HepG2 (cell line): Measurements from ENCODE around the gene DHRS11. TPM values are rescaled to one million over a fixed set of nuclear protein-coding genes. Genes with fewer than 3 reads are reported as not detected.

Experiments
- ASH2L ChIP-seq: fragments of 300-600, 200-600 bp; sonication (generic); IDR thresholded peaks from 2 replicates; pipeline ENCODE4 v1.7.0; 2017; ENCODE audit warnings: low read depth, mild to moderate bottlenecking, moderate library complexity, mixed read lengths, low read length; ENCODE audit not compliant: insufficient read length
- ATF1 ChIP-seq: IDR thresholded peaks from 2 replicates; pipeline ENCODE4 v1.6.1; 2016; ENCODE audit warnings: mild to moderate bottlenecking, control low read depth
- BCL6 ChIP-seq: IDR thresholded peaks from 2 replicates; pipeline ENCODE4 v1.6.1; 2016; ENCODE audit warnings: missing genetic modification reagents, missing compliant biosample characterization
- BRCA1 ChIP-seq: sonication (generic); formaldehyde crosslinking; IDR thresholded peaks from 2 replicates; pipeline ENCODE4 v1.4.0; 2020; ENCODE audit warnings: missing genetic modification reagents
- ETV5 ChIP-seq: IDR thresholded peaks from 2 replicates; pipeline ENCODE4 v1.6.1; 2018; ENCODE audit warnings: missing biosample characterization, missing genetic modification reagents, inconsistent platforms, borderline replicate concordance
- ETV6 ChIP-seq: sonication (generic); formaldehyde crosslinking; conservative IDR thresholded peaks from 2 replicates; pipeline ENCODE4 v1.4.0; 2020; ENCODE audit warnings: missing genetic modification reagents
- FIP1L1 ChIP-seq: fragments of 200-400 bp; formaldehyde crosslinking; IDR thresholded peaks from 2 replicates; pipeline ENCODE4 v1.6.1; 2018; ENCODE audit warnings: low read depth, mild to moderate bottlenecking, low read length, moderate library complexity, borderline replicate concordance; ENCODE audit not compliant: insufficient read depth
- MAZ ChIP-seq, 2 experiments: sonication (generic) in 1 of 2; formaldehyde crosslinking in 1 of 2; IDR thresholded peaks; 2 replicates each; pipeline versions ENCODE4 v1.5.0 to v1.6.1; 2012 to 2020; ENCODE audit warnings: low read depth in 2 of 2, mild to moderate bottlenecking in 2 of 2, borderline replicate concordance in 1 of 2, improper control_type of control experiment in 1 of 2, low read length in 1 of 2, missing genetic modification reagents in 1 of 2, moderate library complexity in 1 of 2
- MTA3 ChIP-seq: sonication (generic); formaldehyde crosslinking; IDR thresholded peaks from 2 replicates; pipeline ENCODE4 v1.4.0; 2020; ENCODE audit warnings: missing genetic modification reagents
- MZF1 ChIP-seq: sonication (generic); formaldehyde crosslinking; IDR thresholded peaks from 2 replicates; pipeline ENCODE4 v1.8.1; 2023; ENCODE audit warnings: mild to moderate bottlenecking, missing genetic modification reagents, borderline replicate concordance
- PCBP1 ChIP-seq: fragments of 200-400 bp; formaldehyde crosslinking; IDR thresholded peaks from 2 replicates; pipeline ENCODE4 v1.6.1; 2017; ENCODE audit warnings: mild to moderate bottlenecking, low read depth, low read length, borderline replicate concordance
- PTBP1 ChIP-seq: fragments of 200-400 bp; formaldehyde crosslinking; IDR thresholded peaks from 2 replicates; pipeline ENCODE4 v1.6.1; 2018; ENCODE audit warnings: low read length, low read depth; ENCODE audit not compliant: poor library complexity, severe bottlenecking
- REL ChIP-seq: sonication (generic); formaldehyde crosslinking; conservative IDR thresholded peaks from 2 replicates; pipeline ENCODE4 v1.8.0; 2022; ENCODE audit warnings: mild to moderate bottlenecking, missing genetic modification reagents, moderate library complexity
- RXRA ChIP-seq: sonication (generic); formaldehyde crosslinking; IDR thresholded peaks from 2 replicates; pipeline ENCODE4 v1.5.1; 2020; ENCODE audit warnings: missing genetic modification reagents
- TAF15 ChIP-seq: fragments of 200-400 bp; formaldehyde crosslinking; IDR thresholded peaks from one replicate; pipeline ENCODE4 v1.6.1; 2018; ENCODE audit warnings: mild to moderate bottlenecking, low read depth, low read length; ENCODE audit not compliant: poor library complexity, severe bottlenecking
- TGIF2 ChIP-seq: IDR thresholded peaks from 2 replicates; pipeline ENCODE4 v1.6.1; 2016; ENCODE audit warnings: control low read depth, missing compliant biosample characterization
- ZBTB3 ChIP-seq: sonication (generic); formaldehyde crosslinking; IDR thresholded peaks from 2 replicates; pipeline ENCODE4 v1.4.0; 2020; ENCODE audit warnings: low read depth, mild to moderate bottlenecking, moderate library complexity, missing genetic modification reagents, borderline replicate concordance
- ZNF12 ChIP-seq: sonication (generic); formaldehyde crosslinking; IDR thresholded peaks from 2 replicates; pipeline ENCODE4 v1.5.0; 2020; ENCODE audit warnings: missing genetic modification reagents
- ZNF558 ChIP-seq: sonication (generic); formaldehyde crosslinking; IDR thresholded peaks from 2 replicates; pipeline ENCODE4 v1.9.0; 2022; ENCODE audit warnings: mild to moderate bottlenecking, missing genetic modification reagents, borderline replicate concordance
- ZNF572 ChIP-seq: sonication (generic); formaldehyde crosslinking; IDR thresholded peaks from 2 replicates; pipeline ENCODE4 v1.5.1; 2020; ENCODE audit warnings: mild to moderate bottlenecking, missing genetic modification reagents
- ZNF713 ChIP-seq: sonication (generic); formaldehyde crosslinking; IDR thresholded peaks from 2 replicates; pipeline ENCODE4 v1.4.0; 2020; ENCODE audit warnings: mild to moderate bottlenecking, missing genetic modification reagents
- polyA plus RNA-seq, 8 experiments: library from polyadenylated mRNA; depleted of rRNA in 3 of 8; stranded (reverse) in 7 of 8; unstranded in 1 of 8; fragments of >200 nt; fragmentation: Illumina TruSeq in 4 of 8; extraction: Trizol in 4 of 8; gene quantifications; 2 replicates each; pipeline versions ENCODE4 v1.2.1 to v1.2.3, GENCODE V29; 2011 to 2016; ENCODE audit warnings: low read depth in 4 of 8, missing spikeins in 1 of 8, mixed read lengths in 1 of 8; ENCODE audit not compliant: insufficient read depth in 1 of 8
- total RNA-seq, 5 experiments: library from RNA; depleted of rRNA; stranded (reverse); fragments of >200 nt; fragmentation: Illumina TruSeq; extraction: Trizol; gene quantifications; 2 replicates each; pipeline ENCODE4 v1.2.3, GENCODE V29; 2016; ENCODE audit warnings: low read depth in 1 of 5
- TF ChIP-seq, protein P1 (sequence below): sonication (generic); formaldehyde crosslinking; IDR thresholded peaks from 2 replicates; pipeline ENCODE4 v1.4.0; 2020; ENCODE audit warnings: mild to moderate bottlenecking, missing genetic modification reagents
- TF ChIP-seq, protein P2 (sequence below): sonication (generic); formaldehyde crosslinking; IDR thresholded peaks from 2 replicates; pipeline ENCODE4 v1.8.0; 2022; ENCODE audit warnings: missing genetic modification reagents, mild to moderate bottlenecking, inconsistent platforms, borderline replicate concordance
- TF ChIP-seq, protein P3 (sequence below): sonication (generic); formaldehyde crosslinking; IDR thresholded peaks from 2 replicates; pipeline ENCODE4 v1.4.0; 2020; ENCODE audit warnings: missing genetic modification reagents, borderline replicate concordance

Gene DHRS11
- total and polyA plus RNA-seq, 2 of the 13 experiments (the other 11 are each of a cell fraction or from before 2014, with no cell fraction given), result 28.4 to 41.9 TPM

DNA sequence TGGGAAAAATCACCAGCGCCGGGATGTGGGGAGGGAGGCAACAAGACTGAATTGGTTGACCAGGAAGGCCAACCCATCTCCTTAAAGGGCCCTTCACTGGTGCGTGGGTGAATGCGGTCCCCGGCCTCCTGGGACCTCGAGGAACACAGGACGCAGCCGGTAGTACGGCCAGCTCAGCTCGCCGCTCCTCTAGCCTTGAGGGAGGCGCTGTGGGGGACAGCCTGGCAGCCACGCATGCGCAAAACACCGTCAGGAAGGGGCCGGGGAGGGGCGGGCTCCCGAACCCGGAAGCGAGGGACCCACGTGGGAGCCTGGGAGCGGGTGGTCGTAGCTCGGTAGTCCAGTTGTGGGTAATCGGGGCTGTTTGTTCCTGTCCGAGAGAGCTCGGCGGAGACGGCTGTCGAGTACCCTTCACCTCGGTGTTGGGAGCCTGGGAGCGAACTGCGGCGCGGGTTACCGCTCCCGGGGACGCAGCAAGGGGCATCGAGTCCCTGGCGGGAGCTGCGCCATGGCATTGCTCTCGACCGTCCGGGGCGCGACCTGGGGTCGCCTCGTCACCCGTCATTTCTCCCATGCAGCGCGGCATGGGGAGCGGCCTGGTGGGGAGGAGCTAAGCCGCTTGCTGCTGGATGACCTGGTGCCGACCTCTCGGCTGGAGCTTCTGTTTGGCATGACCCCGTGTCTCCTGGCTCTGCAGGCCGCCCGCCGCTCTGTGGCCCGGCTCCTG, 9.8 kb downstream of the DHRS11 start, which contains the start of gene MRM1 (continued):
- TF ChIP-seq REL (CRISPR knock-in tag), result no peak
- TF ChIP-seq RXRA (CRISPR knock-in tag), result peak; percentile 87; the same call in 1 of the 2 replicates
- no peak for TF ChIP-seq FIP1L1
- TF ChIP-seq ZNF713 (CRISPR knock-in tag), result no peak
- peak; percentile 42 for TF ChIP-seq ETV5 (CRISPR knock-in tag)
- TF ChIP-seq, protein P1, sequence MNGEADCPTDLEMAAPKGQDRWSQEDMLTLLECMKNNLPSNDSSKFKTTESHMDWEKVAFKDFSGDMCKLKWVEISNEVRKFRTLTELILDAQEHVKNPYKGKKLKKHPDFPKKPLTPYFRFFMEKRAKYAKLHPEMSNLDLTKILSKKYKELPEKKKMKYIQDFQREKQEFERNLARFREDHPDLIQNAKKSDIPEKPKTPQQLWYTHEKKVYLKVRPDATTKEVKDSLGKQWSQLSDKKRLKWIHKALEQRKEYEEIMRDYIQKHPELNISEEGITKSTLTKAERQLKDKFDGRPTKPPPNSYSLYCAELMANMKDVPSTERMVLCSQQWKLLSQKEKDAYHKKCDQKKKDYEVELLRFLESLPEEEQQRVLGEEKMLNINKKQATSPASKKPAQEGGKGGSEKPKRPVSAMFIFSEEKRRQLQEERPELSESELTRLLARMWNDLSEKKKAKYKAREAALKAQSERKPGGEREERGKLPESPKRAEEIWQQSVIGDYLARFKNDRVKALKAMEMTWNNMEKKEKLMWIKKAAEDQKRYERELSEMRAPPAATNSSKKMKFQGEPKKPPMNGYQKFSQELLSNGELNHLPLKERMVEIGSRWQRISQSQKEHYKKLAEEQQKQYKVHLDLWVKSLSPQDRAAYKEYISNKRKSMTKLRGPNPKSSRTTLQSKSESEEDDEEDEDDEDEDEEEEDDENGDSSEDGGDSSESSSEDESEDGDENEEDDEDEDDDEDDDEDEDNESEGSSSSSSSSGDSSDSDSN (CRISPR knock-in tag), result peak; percentile 80
- TF ChIP-seq ZBTB3 (CRISPR knock-in tag), result no peak
- no peak; the same call in 1 of the 2 replicates for TF ChIP-seq ZNF572 (CRISPR knock-in tag)
- no peak; the same call in 1 of the 2 replicates for TF ChIP-seq BRCA1 (CRISPR knock-in tag)
- no peak for TF ChIP-seq MTA3 (CRISPR knock-in tag)
- TF ChIP-seq ETV6 (CRISPR knock-in tag), result peak; percentile 20; the same call in 1 of the 2 replicates
- TF ChIP-seq MZF1, result 0 out of 2 replicates have a peak, but pooled peaks have one; percentile 68
- no peak for TF ChIP-seq TAF15
- no peak for TF ChIP-seq PTBP1
- TF ChIP-seq PCBP1, result 0 out of 2 replicates have a peak, but pooled peaks have one; percentile 28
- peak; percentile 85 for TF ChIP-seq ASH2L
- TF ChIP-seq ZNF12 (CRISPR knock-in tag), result no peak
- peak; percentile 30; the same call in 1 of the 2 replicates for TF ChIP-seq MAZ (IDR thresholded peaks at IDR 0.05; ENCODE audit: borderline replicate concordance, low read depth, low read length)
- peak; percentile 82 for TF ChIP-seq MAZ (CRISPR knock-in tag; IDR thresholded peaks at IDR 0.05; ENCODE audit: low read depth)
- no peak; the same call in 1 of the 2 replicates for TF ChIP-seq ZNF558 (CRISPR knock-in tag)
- no peak for TF ChIP-seq ATF1 (CRISPR knock-in tag)
- peak; percentile 14; the same call in 1 of the 2 replicates for TF ChIP-seq TGIF2 (CRISPR knock-in tag)
- TF ChIP-seq, protein P2, sequence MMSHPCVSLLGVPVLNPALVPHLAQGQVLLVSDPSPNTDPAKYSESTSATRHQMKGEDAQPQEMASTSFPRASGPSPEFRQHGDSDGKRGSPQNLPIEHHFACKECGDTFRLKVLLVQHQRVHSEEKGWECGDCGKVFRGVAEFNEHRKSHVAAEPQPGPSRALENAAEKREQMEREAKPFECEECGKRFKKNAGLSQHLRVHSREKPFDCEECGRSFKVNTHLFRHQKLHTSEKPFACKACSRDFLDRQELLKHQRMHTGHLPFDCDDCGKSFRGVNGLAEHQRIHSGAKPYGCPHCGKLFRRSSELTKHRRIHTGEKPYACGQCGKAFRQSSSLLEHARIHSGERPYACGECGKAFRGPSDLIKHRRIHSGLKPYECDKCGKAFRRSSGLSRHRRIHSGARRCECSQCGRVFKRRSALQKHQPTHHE (CRISPR knock-in tag), result no peak
- TF ChIP-seq BCL6 (CRISPR knock-in tag), result peak; percentile 75
- TF ChIP-seq, protein P3, sequence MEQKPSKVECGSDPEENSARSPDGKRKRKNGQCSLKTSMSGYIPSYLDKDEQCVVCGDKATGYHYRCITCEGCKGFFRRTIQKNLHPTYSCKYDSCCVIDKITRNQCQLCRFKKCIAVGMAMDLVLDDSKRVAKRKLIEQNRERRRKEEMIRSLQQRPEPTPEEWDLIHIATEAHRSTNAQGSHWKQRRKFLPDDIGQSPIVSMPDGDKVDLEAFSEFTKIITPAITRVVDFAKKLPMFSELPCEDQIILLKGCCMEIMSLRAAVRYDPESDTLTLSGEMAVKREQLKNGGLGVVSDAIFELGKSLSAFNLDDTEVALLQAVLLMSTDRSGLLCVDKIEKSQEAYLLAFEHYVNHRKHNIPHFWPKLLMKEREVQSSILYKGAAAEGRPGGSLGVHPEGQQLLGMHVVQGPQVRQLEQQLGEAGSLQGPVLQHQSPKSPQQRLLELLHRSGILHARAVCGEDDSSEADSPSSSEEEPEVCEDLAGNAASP (CRISPR knock-in tag), result no peak; the same call in 1 of the 2 replicates
